Activated naive CD8-positive, alpha-beta T cell treated with anti-CD3 and anti-CD28 coated beads, Interleukin-2, amount 10 ng/mL, durations not matched to agents 7 days and 5 days (primary cell): ENCODE results near the gene NCLN. TPM values are rescaled to one million over a fixed set of nuclear protein-coding genes. Genes with fewer than 3 reads are reported as not detected.
"Not testable (repeated sequence)": the region's sequence is repeated elsewhere in the genome, so short reads cannot be mapped to it uniquely, and the experiment has no call there.

Experiments
- ATAC-seq: fragments of 150-1000 bp; cut with Tn5 transposase; one replicate; pipeline ENCODE4 v1.10.0; 2021; ENCODE audit warnings: low read depth, moderate library complexity
- POLR2A ChIA-PET: fragments of 350-600 bp; sonication (Branson Sonifier 250); formaldehyde crosslinking; loops from one replicate; lab custom pipeline; 2021; ENCODE audit warnings: antibody characterized with exemption; lab: Charles Lee
- DNase-seq: peaks from one replicate; pipeline ENCODE4 v3.0.0; 2021
- H3K27ac Mint-ChIP-seq: one replicate; pipeline ENCODE4 v1.8.0; 2022; ENCODE audit warnings: mild to moderate bottlenecking, mixed read lengths
- H3K27me3 Mint-ChIP-seq: one replicate; pipeline ENCODE4 v1.8.0; 2022; ENCODE audit warnings: mild to moderate bottlenecking, moderate library complexity, mixed read lengths
- H3K36me3 Mint-ChIP-seq: one replicate; pipeline ENCODE4 v1.8.0; 2021; ENCODE audit warnings: mild to moderate bottlenecking, mixed read lengths
- H3K4me1 Mint-ChIP-seq: one replicate; pipeline ENCODE4 v1.8.0; 2021; ENCODE audit warnings: mixed read lengths
- H3K4me3 Mint-ChIP-seq: one replicate; pipeline ENCODE4 v1.8.0; 2022; ENCODE audit warnings: mild to moderate bottlenecking, moderate library complexity, mixed read lengths
- H3K9me3 Mint-ChIP-seq: one replicate; pipeline ENCODE4 v1.8.0; 2021; ENCODE audit warnings: mixed read lengths
- total RNA-seq, 2 experiments: library from RNA; stranded (reverse); gene quantifications; one replicate each; pipeline ENCODE4 v1.2.3, GENCODE V29; 2021

Gene NCLN
- total RNA-seq, 2 experiments from 2014 or later: 51.1 to 53.8 TPM

- no peaks in the 10 kb centered on the region for H3K36me3 Mint-ChIP-seq
These were observed 34.8 kb downstream of the NCLN start for GRCh38 chr19:3220576-3220975.

GRCh38 chr19:3221576-3221975, 35.8 kb downstream of the NCLN start:
- H3K4me3 Mint-ChIP-seq, ATAC-seq, H3K36me3 Mint-ChIP-seq, H3K27ac Mint-ChIP-seq, H3K4me1 Mint-ChIP-seq, H3K9me3 Mint-ChIP-seq, POLR2A ChIA-PET, DNase-seq: not testable (repeated sequence)
- H3K27me3 Mint-ChIP-seq: peaks cover 16% of the 10 kb centered on the region

More at GRCh38 chr19:3220576-3220975, 34.8 kb downstream of the NCLN start:
- no peak overlapping the region for H3K4me3 Mint-ChIP-seq
- H3K27me3 Mint-ChIP-seq: peaks cover 7% of the 10 kb centered on the region
- no peaks in the 10 kb centered on the region for H3K9me3 Mint-ChIP-seq
- no peak for DNase-seq
- POLR2A ChIA-PET: no interaction called here
- no peak for ATAC-seq
- H3K27ac Mint-ChIP-seq: no peak overlapping the region
- no peaks in the 10 kb centered on the region for H3K4me1 Mint-ChIP-seq

- Mint-ChIP-seq H3K27ac (no peak overlapping the region), H3K9me3 (no peaks in the 10 kb centered on the region), H3K4me3 (no peak overlapping the region), H3K4me1 (no peaks in the 10 kb centered on the region), H3K27me3 (peaks cover 25% of the 10 kb centered on the region), H3K36me3 (no peaks in the 10 kb centered on the region)
- ATAC-seq (no peak), DNase-seq (no peak)
- POLR2A ChIA-PET: no interaction called here
These were observed 37.0 kb downstream of the NCLN start for GRCh38 chr19:3222709-3223108.

GRCh38 chr19:3224346-3225168, 38.8 kb downstream of the NCLN start, which contains the start of gene CELF5:
CELF5 (plus strand) TSS chr19:3224661; CDS start chr19:3224740, 79 bp downstream.
- ATAC-seq: peak; percentile 73
- DNase-seq: peak; percentile 78
- H3K36me3 Mint-ChIP-seq: no peaks in the 10 kb centered on the region
- POLR2A ChIA-PET: no interaction called here
- H3K4me1 Mint-ChIP-seq: no peaks in the 10 kb centered on the region
- H3K4me3 Mint-ChIP-seq: no peak within 1 kb of the TSS
- H3K9me3 Mint-ChIP-seq: no peaks in the 10 kb centered on the region
- no peak within 1 kb of the TSS for H3K27ac Mint-ChIP-seq
- H3K27me3 Mint-ChIP-seq: peaks cover 31% of the 10 kb centered on the region

GRCh38 chr19:3225169-3225485, 39.4 kb downstream of the NCLN start:
- H3K9me3 Mint-ChIP-seq: no peaks in the 10 kb centered on the region
- H3K27me3 Mint-ChIP-seq: peaks cover 31% of the 10 kb centered on the region
- DNase-seq (no peak), ATAC-seq (no peak)
- POLR2A ChIA-PET: no interaction called here
- H3K27ac Mint-ChIP-seq: no peak overlapping the region
- H3K4me1 Mint-ChIP-seq: no peaks in the 10 kb centered on the region
- H3K4me3 Mint-ChIP-seq: no peak overlapping the region
- no peaks in the 10 kb centered on the region for H3K36me3 Mint-ChIP-seq

GRCh38 chr19:3225677-3226093, 40.0 kb downstream of the NCLN start:
- no peak for DNase-seq
- Mint-ChIP-seq H3K4me3 (no peak overlapping the region), H3K27ac (no peak overlapping the region), H3K36me3 (no peaks in the 10 kb centered on the region), H3K9me3 (no peaks in the 10 kb centered on the region), H3K27me3 (peaks cover 31% of the 10 kb centered on the region), H3K4me1 (no peaks in the 10 kb centered on the region)
- POLR2A ChIA-PET: no interaction called here
- ATAC-seq: no peak

- H3K36me3 Mint-ChIP-seq: no peaks in the 10 kb centered on the region
- H3K4me3 Mint-ChIP-seq: no peak overlapping the region
- POLR2A ChIA-PET: no interaction called here
- H3K9me3 Mint-ChIP-seq: no peaks in the 10 kb centered on the region
- no peaks in the 10 kb centered on the region for H3K4me1 Mint-ChIP-seq
- peaks cover 31% of the 10 kb centered on the region for H3K27me3 Mint-ChIP-seq
- no peak overlapping the region for H3K27ac Mint-ChIP-seq
- DNase-seq (no peak), ATAC-seq (no peak)
These were observed 41.4 kb downstream of the NCLN start for GRCh38 chr19:3227054-3227626.

- DNase-seq (no peak), ATAC-seq (no peak)
- H3K36me3 Mint-ChIP-seq: no peaks in the 10 kb centered on the region
- no peak overlapping the region for H3K4me3 Mint-ChIP-seq
- peaks cover 31% of the 10 kb centered on the region for H3K27me3 Mint-ChIP-seq
- no peak overlapping the region for H3K27ac Mint-ChIP-seq
- H3K4me1 Mint-ChIP-seq: no peaks in the 10 kb centered on the region
- no peaks in the 10 kb centered on the region for H3K9me3 Mint-ChIP-seq
- POLR2A ChIA-PET: no interaction called here
These were observed 43.6 kb downstream of the NCLN start for GRCh38 chr19:3229346-3229743.

- ATAC-seq: no peak
- DNase-seq: no peak
- Mint-ChIP-seq H3K9me3 (no peaks in the 10 kb centered on the region), H3K4me1 (no peaks in the 10 kb centered on the region), H3K27ac (no peak overlapping the region), H3K36me3 (no peaks in the 10 kb centered on the region), H3K4me3 (no peak overlapping the region), H3K27me3 (peaks cover 31% of the 10 kb centered on the region)
- POLR2A ChIA-PET: no interaction called here
These were observed 44.3 kb downstream of the NCLN start for GRCh38 chr19:3229888-3230496.

GRCh38 chr19:3231288-3231687, 45.6 kb downstream of the NCLN start:
- Mint-ChIP-seq H3K4me3 (no peak overlapping the region), H3K36me3 (no peaks in the 10 kb centered on the region)

GRCh38 chr19:3233116-3233515, 47.4 kb downstream of the NCLN start:
- no peaks in the 10 kb centered on the region for H3K4me1 Mint-ChIP-seq
- no peaks in the 10 kb centered on the region for H3K36me3 Mint-ChIP-seq
- no peak overlapping the region for H3K4me3 Mint-ChIP-seq
- DNase-seq: no peak
- no peak for ATAC-seq
- no peak overlapping the region for H3K27ac Mint-ChIP-seq
- POLR2A ChIA-PET: no interaction called here
- H3K27me3 Mint-ChIP-seq: peaks cover 9% of the 10 kb centered on the region
- H3K9me3 Mint-ChIP-seq: no peaks in the 10 kb centered on the region

More at GRCh38 chr19:3231288-3231687, 45.6 kb downstream of the NCLN start:
- ATAC-seq: no peak
- H3K27me3 Mint-ChIP-seq: peaks cover 25% of the 10 kb centered on the region
- no peak overlapping the region for H3K27ac Mint-ChIP-seq
- POLR2A ChIA-PET: no interaction called here
- DNase-seq: no peak
- no peaks in the 10 kb centered on the region for H3K4me1 Mint-ChIP-seq
- H3K9me3 Mint-ChIP-seq: no peaks in the 10 kb centered on the region

- ATAC-seq: no peak
- H3K27ac Mint-ChIP-seq: no peak overlapping the region
These were observed 48.1 kb downstream of the NCLN start for GRCh38 chr19:3233831-3234230.

GRCh38 chr19:3234800-3235199, 49.1 kb downstream of the NCLN start:
- Mint-ChIP-seq H3K4me1 (no peaks in the 10 kb centered on the region), H3K36me3 (no peaks in the 10 kb centered on the region), H3K27me3 (peaks cover 5% of the 10 kb centered on the region), H3K9me3 (no peaks in the 10 kb centered on the region), H3K27ac (no peak overlapping the region), H3K4me3 (no peak overlapping the region)
- POLR2A ChIA-PET: no interaction called here
- no peak for ATAC-seq
- peak; percentile 56 for DNase-seq

More at GRCh38 chr19:3233831-3234230, 48.1 kb downstream of the NCLN start:
- POLR2A ChIA-PET: no interaction called here
- Mint-ChIP-seq H3K36me3 (no peaks in the 10 kb centered on the region), H3K4me3 (no peak overlapping the region), H3K4me1 (no peaks in the 10 kb centered on the region), H3K27me3 (peaks cover 8% of the 10 kb centered on the region), H3K9me3 (no peaks in the 10 kb centered on the region)
- no peak for DNase-seq

GRCh38 chr19:3235604-3236003, 49.9 kb downstream of the NCLN start:
- H3K4me3 Mint-ChIP-seq, ATAC-seq, H3K4me1 Mint-ChIP-seq, POLR2A ChIA-PET, H3K27me3 Mint-ChIP-seq, H3K9me3 Mint-ChIP-seq, H3K36me3 Mint-ChIP-seq, DNase-seq: not testable (repeated sequence)
- peak overlapping the region; percentile 43 for H3K27ac Mint-ChIP-seq
